ENCODE results near the gene CFAP54. TPM values are rescaled to one million over a fixed set of nuclear protein-coding genes. Genes with fewer than 3 reads are reported as not detected.

CFAP54 gene
- total RNA-seq, 2 experiments from 2014 or later, result 0.38 to 0.64 TPM

DNA sequence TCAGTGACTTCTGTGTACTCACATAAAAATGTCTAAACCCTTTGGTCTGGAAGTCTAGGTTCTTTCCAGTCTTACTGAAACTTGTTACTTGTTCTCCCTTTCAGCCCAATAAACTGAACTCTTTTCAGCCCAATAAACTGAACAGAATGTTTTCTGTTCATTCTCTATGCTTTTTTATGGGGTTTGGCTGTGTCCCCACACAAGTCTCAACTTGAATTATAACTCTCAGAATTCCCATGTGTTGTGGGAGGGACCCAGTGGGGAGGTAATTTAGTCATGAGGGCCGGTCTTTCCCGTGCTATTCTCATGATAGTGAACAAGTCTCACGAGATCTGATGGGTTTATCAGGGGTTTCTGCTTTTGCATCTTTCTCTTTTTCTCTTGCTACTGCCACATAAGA is 402.7 kb downstream of the CFAP54 start:
- Mint-ChIP-seq H3K36me3 (ENCODE audit: low read depth) (no peaks in the 10 kb centered on the region), H3K27me3 (ENCODE audit: low read depth) (peaks cover 5% of the 10 kb centered on the region), H3K9me3 (no peaks in the 10 kb centered on the region), H3K4me3 (no peak overlapping the region), H3K4me1 (ENCODE audit: low read depth) (peaks cover 8% of the 10 kb centered on the region), H3K27ac (no peak overlapping the region)
- CTCF ChIA-PET, result no interaction called here
- no peak for DNase-seq
- intact Hi-C loops (cut with micrococcal nuclease), result no loop called here

DNA sequence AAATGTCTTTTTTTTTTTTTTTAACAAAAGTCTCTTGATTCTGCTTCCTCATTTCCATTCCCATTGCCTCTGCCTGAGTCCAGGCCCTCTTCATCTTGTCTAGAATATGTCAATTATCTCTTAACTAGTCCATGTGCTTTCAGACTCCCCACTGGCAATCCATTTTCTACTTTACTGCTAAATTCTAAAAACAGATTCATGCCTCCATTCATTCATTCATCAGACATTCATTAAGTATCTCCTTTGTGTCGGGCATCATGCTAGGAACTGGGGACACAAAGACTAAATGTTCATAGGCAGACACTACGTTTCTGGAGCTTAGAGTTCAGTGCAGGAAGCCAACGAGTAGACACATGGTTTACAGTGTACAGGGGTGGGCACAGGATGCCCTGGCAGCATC is 408.0 kb downstream of the CFAP54 start:
- intact Hi-C loops (cut with micrococcal nuclease), result no loop called here
- Mint-ChIP-seq H3K27ac (no peak overlapping the region), H3K9me3 (no peaks in the 10 kb centered on the region), H3K27me3 (ENCODE audit: low read depth) (no peaks in the 10 kb centered on the region), H3K36me3 (ENCODE audit: low read depth) (no peaks in the 10 kb centered on the region), H3K4me3 (no peak overlapping the region), H3K4me1 (ENCODE audit: low read depth) (no peaks in the 10 kb centered on the region)
- CTCF ChIA-PET, result no interaction called here
- DNase-seq, result no peak

DNA sequence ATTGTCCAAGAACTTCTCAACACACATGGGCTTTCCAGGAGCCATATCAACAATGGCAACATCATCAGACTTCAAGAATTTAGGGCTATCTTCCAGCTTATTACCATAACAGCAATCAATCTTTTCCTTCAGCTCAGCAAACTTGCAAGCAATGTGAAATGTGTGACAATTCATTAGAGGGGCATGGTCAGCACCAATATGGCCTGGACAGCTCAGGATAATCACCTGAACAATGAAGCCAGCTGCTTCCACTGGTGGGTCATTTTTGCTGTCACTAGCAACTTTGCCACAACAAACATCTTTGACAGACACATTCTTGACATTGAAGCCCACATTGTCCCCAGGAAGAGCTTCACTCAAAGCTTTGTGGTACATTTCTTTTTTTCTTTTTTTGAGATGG is 411.8 kb downstream of the CFAP54 start:
- Mint-ChIP-seq H3K9me3 (no peaks in the 10 kb centered on the region), H3K27ac (no peak overlapping the region), H3K4me1 (ENCODE audit: low read depth) (peaks cover 3% of the 10 kb centered on the region), H3K27me3 (ENCODE audit: low read depth) (no peaks in the 10 kb centered on the region), H3K36me3 (ENCODE audit: low read depth) (no peaks in the 10 kb centered on the region), H3K4me3 (no peak overlapping the region)
- intact Hi-C loops (cut with micrococcal nuclease), result loop anchor here (10.0 kb wide), 1 partner anchor 476 kb away; no protein-coding TSS in a partner anchor
- no peak for DNase-seq
- CTCF ChIA-PET, result interaction anchor here (1.1 kb wide), 1 partner anchor 16 kb away, joined by 3 read pairs; no protein-coding TSS in a partner anchor

DNA sequence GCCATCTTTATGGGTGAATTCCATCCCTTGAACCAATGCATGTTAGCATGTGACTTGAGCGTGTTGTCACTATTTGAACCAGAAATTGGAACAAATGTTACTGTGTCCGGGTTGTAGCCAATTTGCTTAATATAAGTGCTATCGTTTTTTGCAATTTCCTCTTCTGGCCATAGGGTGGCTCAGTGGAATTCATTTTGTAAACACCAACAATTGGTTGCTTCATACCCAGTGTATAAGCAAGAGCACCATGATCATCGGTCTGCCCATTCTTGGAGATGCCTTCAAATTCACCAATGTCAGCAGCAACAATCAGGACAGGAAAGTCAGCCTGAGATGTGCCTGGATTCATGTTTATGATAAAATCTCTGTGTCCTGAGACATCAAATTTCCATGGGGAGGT is 412.7 kb downstream of the CFAP54 start:
- Mint-ChIP-seq H3K27ac (no peak overlapping the region), H3K4me3 (no peak overlapping the region), H3K4me1 (ENCODE audit: low read depth) (peaks cover 7% of the 10 kb centered on the region), H3K9me3 (no peaks in the 10 kb centered on the region), H3K36me3 (ENCODE audit: low read depth) (no peaks in the 10 kb centered on the region), H3K27me3 (ENCODE audit: low read depth) (no peaks in the 10 kb centered on the region)
- intact Hi-C loops (cut with micrococcal nuclease), result loop anchor here (10.0 kb wide), 1 partner anchor 477 kb away; no protein-coding TSS in a partner anchor
- CTCF ChIA-PET, result no interaction called here
- DNase-seq, result no peak

DNA sequence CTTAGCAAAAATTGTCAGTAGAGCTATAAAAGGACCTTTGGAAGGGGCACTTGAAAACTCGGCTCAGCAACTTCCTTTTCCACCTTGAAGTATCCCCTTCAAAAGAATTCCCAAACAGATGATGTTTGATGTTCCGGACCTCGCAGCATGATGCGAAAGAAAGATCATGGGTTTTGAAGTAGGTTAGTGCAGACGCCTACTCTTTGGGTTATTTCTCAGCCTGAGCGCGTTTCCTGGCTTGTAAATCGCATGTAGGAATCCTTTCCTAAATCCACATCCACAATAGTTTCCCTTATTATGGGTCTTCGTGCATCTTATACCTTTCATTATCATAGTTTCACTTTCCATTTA is 417.1 kb downstream of the CFAP54 start:
- Mint-ChIP-seq H3K9me3 (no peaks in the 10 kb centered on the region), H3K4me3 (peak overlapping the region; percentile 97), H3K36me3 (ENCODE audit: low read depth) (peaks cover 25% of the 10 kb centered on the region), H3K27ac (peak overlapping the region; percentile 95), H3K4me1 (ENCODE audit: low read depth) (peaks cover 38% of the 10 kb centered on the region), H3K27me3 (ENCODE audit: low read depth) (no peaks in the 10 kb centered on the region)
- CTCF ChIA-PET, result no interaction called here
- DNase-seq, result peak; percentile 28
- intact Hi-C loops (cut with micrococcal nuclease), result loop anchor here (1.0 to 10.0 kb wide), 9 partner anchors 186 to 1687 kb away; partner anchors contain the start of genes AMDHD1, CCDC38, LTA4H and SLC25A3

DNA sequence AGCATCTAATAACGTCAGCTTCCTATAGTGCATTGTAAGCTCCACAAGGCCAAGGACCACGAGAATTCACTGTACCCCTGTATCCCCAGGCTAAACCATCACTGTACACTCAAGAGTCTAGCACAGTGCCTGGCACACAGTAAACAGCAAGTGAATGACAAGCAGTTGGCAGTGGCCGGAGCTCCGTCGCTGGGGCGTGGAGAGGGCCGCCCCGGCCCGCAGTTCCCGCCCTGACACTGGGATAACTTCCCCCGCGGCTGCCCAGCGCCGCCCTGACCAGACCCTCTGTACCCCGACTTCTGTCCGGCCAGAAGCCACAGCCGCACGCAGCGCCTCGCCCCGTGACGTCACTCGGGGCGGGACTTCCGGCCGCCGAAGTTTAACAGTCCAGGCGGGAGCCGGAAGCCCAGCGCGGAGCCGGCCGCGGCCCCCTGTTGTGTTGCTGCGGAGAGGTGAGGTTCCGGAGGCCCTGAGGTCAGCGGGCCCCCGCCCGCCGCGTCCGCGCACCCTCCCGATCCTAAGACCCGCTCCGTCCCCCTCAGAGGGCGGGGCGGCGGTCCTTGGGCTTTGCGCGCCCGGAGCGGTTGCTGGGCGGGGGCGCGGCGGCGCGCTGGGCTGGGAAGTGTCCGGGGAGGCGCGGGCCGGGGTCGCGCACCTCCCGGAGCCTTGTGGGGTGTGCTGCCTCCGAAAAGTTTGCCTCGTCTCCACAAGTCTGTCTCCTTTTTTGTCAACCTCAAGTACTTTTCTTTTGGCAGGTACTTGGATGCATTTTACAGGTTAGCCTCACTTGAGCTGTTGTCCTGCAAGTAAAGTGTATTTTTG is 417.7 kb downstream of the CFAP54 start, which contains the start of gene NEDD1:
Gene NEDD1 (plus strand): TSS at position 409 of the 822 bp plus-strand sequence. CDS start 2,503 bp downstream, outside the sequence.
- Mint-ChIP-seq H3K27ac (peak within 1 kb of the TSS; percentile 95), H3K9me3 (no peaks in the 10 kb centered on the region), H3K4me1 (ENCODE audit: low read depth) (peaks cover 41% of the 10 kb centered on the region), H3K4me3 (peak within 1 kb of the TSS; percentile 97), H3K36me3 (ENCODE audit: low read depth) (peaks cover 25% of the 10 kb centered on the region), H3K27me3 (ENCODE audit: low read depth) (no peaks in the 10 kb centered on the region)
- intact Hi-C loops (cut with micrococcal nuclease), result loop anchor here (1.0 to 10.0 kb wide), 14 partner anchors 18 to 1686 kb away; partner anchors contain the start of genes AMDHD1, CCDC38, CDK17 and LTA4H
- CTCF ChIA-PET, result interaction anchor here (0.6 kb wide), 2 partner anchors 390 to 1013 kb away, joined by 3 to 4 read pairs; no protein-coding TSS in a partner anchor
- peak; percentile 82 for DNase-seq

DNA sequence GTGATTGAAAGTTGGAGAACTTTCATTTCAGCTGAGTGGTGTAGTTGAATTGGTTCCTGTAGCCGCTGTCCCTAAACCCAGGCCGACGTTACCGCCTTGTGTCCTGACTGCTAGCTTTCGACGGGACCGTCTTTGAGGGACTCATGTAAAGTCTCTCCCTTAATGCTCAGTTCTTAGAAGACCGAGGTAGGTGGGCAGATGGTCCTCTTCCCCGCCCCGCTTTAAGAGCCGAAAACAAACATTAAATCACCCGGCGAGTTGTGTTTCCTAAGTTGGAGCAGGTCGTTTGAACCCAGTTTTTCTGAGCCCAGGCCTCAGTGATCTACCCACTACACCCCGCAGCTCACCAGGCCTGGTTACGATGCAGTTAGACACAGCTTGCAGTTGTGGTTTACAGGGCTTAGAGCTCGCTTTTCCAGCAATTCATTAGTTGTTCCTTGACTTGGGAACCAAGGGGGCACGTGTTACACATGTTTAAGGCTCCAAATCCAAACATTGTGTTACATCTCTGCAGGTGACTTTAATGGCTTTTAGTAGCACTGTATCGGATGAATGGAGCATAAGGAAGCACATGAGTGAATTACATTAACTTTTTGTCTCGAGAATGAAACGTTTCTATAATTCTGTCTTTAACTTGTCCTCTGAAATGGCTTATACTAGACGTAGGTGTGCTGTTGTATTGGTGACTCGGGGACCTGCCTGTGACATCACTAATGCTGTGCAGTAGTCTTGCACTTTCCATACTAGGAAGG is 418.5 kb downstream of the CFAP54 start:
- peaks cover 42% of the 10 kb centered on the region for H3K4me1 Mint-ChIP-seq (ENCODE audit: low read depth)
- CTCF ChIA-PET, result interaction anchor here (0.6 kb wide), 2 partner anchors 391 to 1012 kb away, joined by 3 to 4 read pairs; no protein-coding TSS in a partner anchor
- DNase-seq, result peak; percentile 56
- H3K27me3 Mint-ChIP-seq (ENCODE audit: low read depth), result no peaks in the 10 kb centered on the region
- intact Hi-C loops (cut with micrococcal nuclease), result loop anchor here (1.0 to 10.0 kb wide), 13 partner anchors 19 to 1609 kb away; partner anchors contain the start of genes AMDHD1, CCDC38, CDK17 and LTA4H
- peak overlapping the region; percentile 97 for H3K4me3 Mint-ChIP-seq
- no peaks in the 10 kb centered on the region for H3K9me3 Mint-ChIP-seq
- peaks cover 27% of the 10 kb centered on the region for H3K36me3 Mint-ChIP-seq (ENCODE audit: low read depth)
- H3K27ac Mint-ChIP-seq, result peak overlapping the region; percentile 95

DNA sequence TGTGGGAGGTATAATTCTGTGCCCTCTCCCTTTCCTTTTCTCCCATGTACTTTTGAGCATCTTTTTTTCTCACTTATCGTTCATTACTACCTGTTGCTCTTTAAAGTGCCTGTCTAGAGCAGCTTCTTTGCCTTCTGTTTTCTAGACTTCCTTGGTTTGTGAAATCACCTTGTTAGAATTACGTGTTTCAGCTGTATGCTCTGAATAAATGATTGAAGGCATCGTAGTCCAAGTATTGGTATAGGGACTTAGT is 419.0 kb downstream of the CFAP54 start:
- Mint-ChIP-seq H3K9me3 (no peaks in the 10 kb centered on the region), H3K4me3 (peak overlapping the region; percentile 97), H3K27me3 (ENCODE audit: low read depth) (no peaks in the 10 kb centered on the region), H3K27ac (peak overlapping the region; percentile 95), H3K36me3 (ENCODE audit: low read depth) (peaks cover 32% of the 10 kb centered on the region), H3K4me1 (ENCODE audit: low read depth) (peaks cover 45% of the 10 kb centered on the region)
- intact Hi-C loops (cut with micrococcal nuclease), result loop anchor here (5.0 to 10.0 kb wide), 3 partner anchors 484 to 1594 kb away; partner anchors contain the start of genes AMDHD1 and CCDC38
- DNase-seq, result no peak
- CTCF ChIA-PET, result interaction anchor here (1.0 kb wide), 1 partner anchor 11 kb away, joined by 5 read pairs; no protein-coding TSS in a partner anchor

DNA sequence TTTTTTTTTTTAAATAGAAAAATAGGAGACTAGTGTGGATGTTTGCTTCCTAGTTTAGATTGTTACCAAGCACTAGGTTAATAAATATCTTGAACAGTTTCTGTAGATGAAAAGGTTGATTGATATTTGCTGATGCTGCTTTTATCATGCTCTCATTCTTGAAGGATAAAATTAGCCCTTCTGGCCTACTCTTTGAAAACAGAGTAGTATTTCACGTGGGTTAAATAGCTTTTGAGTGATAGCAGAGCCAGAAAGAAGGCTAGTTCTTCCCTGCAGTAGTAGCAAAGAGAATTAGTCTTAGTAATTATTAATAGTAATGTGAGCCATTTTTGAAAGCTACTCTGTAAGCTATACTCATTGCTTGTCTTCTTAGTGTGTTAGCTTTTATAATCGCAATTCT is 422.9 kb downstream of the CFAP54 start:
- intact Hi-C loops (cut with micrococcal nuclease), result no loop called here
- no peak for DNase-seq
- Mint-ChIP-seq H3K9me3 (peaks cover 4% of the 10 kb centered on the region), H3K27ac (no peak overlapping the region), H3K4me1 (ENCODE audit: low read depth) (peaks cover 46% of the 10 kb centered on the region), H3K4me3 (no peak overlapping the region), H3K27me3 (ENCODE audit: low read depth) (no peaks in the 10 kb centered on the region), H3K36me3 (ENCODE audit: low read depth) (peaks cover 49% of the 10 kb centered on the region)
- CTCF ChIA-PET, result no interaction called here

DNA sequence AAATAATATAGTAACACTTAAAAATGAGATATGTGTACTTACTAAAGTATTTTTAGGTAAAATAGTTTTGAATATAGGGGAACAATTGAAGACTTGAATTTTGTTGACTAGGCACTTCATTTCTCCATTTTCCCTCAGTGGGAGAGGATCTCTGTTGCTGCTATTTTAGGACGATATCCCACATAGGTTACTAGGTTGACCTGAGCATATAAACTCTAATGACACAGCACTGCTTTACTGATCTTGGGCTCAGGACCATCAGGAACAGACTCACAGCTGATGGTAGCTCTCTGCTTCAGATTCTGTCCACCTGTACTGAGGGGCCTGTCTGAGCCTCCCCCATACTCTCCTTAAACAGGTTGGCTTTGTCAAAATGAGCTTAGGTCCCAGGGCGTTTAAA is 423.6 kb downstream of the CFAP54 start:
- intact Hi-C loops (cut with micrococcal nuclease), result no loop called here
- H3K36me3 Mint-ChIP-seq (ENCODE audit: low read depth), result peaks cover 43% of the 10 kb centered on the region
- DNase-seq, result no peak
- H3K4me3 Mint-ChIP-seq, result no peak overlapping the region
- peaks cover 4% of the 10 kb centered on the region for H3K9me3 Mint-ChIP-seq
- H3K4me1 Mint-ChIP-seq (ENCODE audit: low read depth), result peaks cover 46% of the 10 kb centered on the region
- H3K27ac Mint-ChIP-seq, result no peak overlapping the region
- CTCF ChIA-PET, result interaction anchor here (0.6 to 1.0 kb wide), 3 partner anchors 21 to 1054 kb away, joined by 3 to 4 read pairs (median 3); no protein-coding TSS in a partner anchor
- no peaks in the 10 kb centered on the region for H3K27me3 Mint-ChIP-seq (ENCODE audit: low read depth)

DNA sequence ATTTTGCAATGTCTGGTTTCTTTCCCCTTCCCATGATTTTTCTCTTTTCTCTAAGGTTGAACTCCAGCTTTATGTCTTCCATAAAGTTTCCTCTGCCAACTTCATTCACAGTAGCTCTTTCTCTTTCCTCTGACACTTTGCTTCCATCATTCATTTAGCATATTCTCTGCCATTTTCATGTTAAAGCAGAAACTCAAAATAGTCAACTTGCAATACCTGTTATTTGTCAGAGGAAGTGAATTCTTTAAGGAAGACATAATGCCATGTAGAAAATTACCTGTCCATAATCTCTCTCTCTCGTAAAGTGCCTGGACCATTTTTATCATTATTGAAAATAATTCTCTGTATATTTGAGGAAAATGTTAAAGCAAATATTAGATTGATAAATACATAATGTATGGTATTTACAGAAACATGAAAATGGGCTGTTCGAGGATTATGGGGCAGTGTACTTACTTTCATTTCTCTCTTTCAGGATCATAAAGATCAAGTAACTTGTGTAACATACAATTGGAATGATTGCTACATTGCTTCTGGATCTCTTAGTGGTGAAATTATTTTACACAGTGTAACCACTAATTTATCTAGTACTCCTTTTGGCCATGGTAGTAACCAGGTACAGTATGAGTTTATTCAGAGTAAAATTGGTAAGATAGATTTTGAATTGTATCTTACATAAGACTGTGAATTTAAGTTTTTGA is 430.3 kb downstream of the CFAP54 start:
- peaks cover 50% of the 10 kb centered on the region for H3K36me3 Mint-ChIP-seq (ENCODE audit: low read depth)
- H3K9me3 Mint-ChIP-seq, result peaks cover 4% of the 10 kb centered on the region
- intact Hi-C loops (cut with micrococcal nuclease), result no loop called here
- H3K4me3 Mint-ChIP-seq, result no peak overlapping the region
- no peak for DNase-seq
- no peak overlapping the region for H3K27ac Mint-ChIP-seq
- CTCF ChIA-PET, result interaction anchor here (0.7 kb wide), 1 partner anchor 11 kb away, joined by 5 read pairs; no protein-coding TSS in a partner anchor
- no peaks in the 10 kb centered on the region for H3K27me3 Mint-ChIP-seq (ENCODE audit: low read depth)
- H3K4me1 Mint-ChIP-seq (ENCODE audit: low read depth), result peaks cover 16% of the 10 kb centered on the region

Data from activated naive CD4-positive, alpha-beta T cell treated with anti-CD3 and anti-CD28 coated beads for 36 hours (primary cell).